Immature natural killer cell (primary cell): ENCODE measurements around the gene UBALD1. TPM values are rescaled to one million over a fixed set of nuclear protein-coding genes. Genes with fewer than 3 reads are reported as not detected.

Experiments used
- DNase-seq, 3 donors: peaks; one replicate each; pipeline ENCODE4 v3.0.0; 2022; ENCODE audit warnings: mixed read lengths in 1 of 3
- H3K27ac Mint-ChIP-seq, 6 donors: one replicate each; pipeline ENCODE4 v1.8.0; 2020; ENCODE audit warnings: mixed read lengths in 6 of 6, mild to moderate bottlenecking in 5 of 6, inconsistent platforms in 4 of 6, moderate library complexity in 3 of 6
- H3K27me3 Mint-ChIP-seq, 3 donors: one replicate each; pipeline ENCODE4 v1.8.0; 2020 to 2021; ENCODE audit warnings: low read depth in 3 of 3, mild to moderate bottlenecking in 3 of 3, mixed read lengths in 3 of 3, moderate library complexity in 3 of 3, inconsistent platforms in 1 of 3
- H3K36me3 Mint-ChIP-seq, 3 donors: one replicate each; pipeline ENCODE4 v1.8.0; 2020; ENCODE audit warnings: mixed read lengths in 3 of 3, inconsistent platforms in 2 of 3, mild to moderate bottlenecking in 2 of 3
- H3K4me1 Mint-ChIP-seq, 2 donors: one replicate each; pipeline ENCODE4 v1.8.0; 2020; ENCODE audit warnings: inconsistent platforms in 2 of 2, mild to moderate bottlenecking in 2 of 2, mixed read lengths in 2 of 2, moderate library complexity in 1 of 2
- H3K4me3 Mint-ChIP-seq, 5 donors: one replicate each; pipeline ENCODE4 v1.8.0; 2020; ENCODE audit warnings: mild to moderate bottlenecking in 5 of 5, mixed read lengths in 5 of 5, inconsistent platforms in 3 of 5, moderate library complexity in 3 of 5
- H3K9me3 Mint-ChIP-seq, 6 donors: one replicate each; pipeline ENCODE4 v1.8.0; 2020; ENCODE audit warnings: mild to moderate bottlenecking in 6 of 6, mixed read lengths in 6 of 6, inconsistent platforms in 4 of 6, moderate library complexity in 3 of 6
- polyA plus RNA-seq, 3 donors: library from polyadenylated mRNA; unstranded; fragments of 300-500 nt; fragmentation: Illumina TruSeq; gene quantifications; one replicate each; pipeline ENCODE4 v1.2.3, GENCODE V29; 2021

The UBALD1 gene
- polyA plus RNA-seq, 3 donors from 2014 or later, result 2.3 to 11.8 (median 6.5) TPM

DNA sequence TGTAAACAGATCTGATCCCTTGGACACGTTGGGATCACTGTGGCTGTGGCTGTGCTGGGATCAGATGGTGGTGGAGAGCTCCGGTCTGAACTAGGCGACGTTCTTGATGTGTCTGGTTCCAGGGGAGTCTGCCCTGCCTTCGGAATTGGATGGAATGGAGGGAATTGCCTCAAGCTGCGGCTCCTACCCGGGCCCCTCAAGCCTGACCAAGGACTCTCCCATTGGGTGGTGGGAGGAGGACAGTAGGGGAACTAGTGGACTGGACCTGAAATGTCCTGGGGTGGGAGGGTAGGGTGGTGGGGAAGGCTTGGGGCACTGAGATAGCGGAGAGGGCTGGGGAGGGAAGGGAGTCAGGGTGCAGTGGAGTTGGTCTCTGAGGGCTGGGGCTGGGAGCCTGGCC is 3.2 kb upstream of the UBALD1 start:
- H3K27me3 Mint-ChIP-seq, result peaks cover 0 to 5% (median 4%) of the 10 kb centered on the region in 3 donors
- H3K27ac Mint-ChIP-seq, result peak overlapping the region in 5 of 6 donors; percentile 40 to 95 (median 45)
- DNase-seq, result no peak
- no peaks in the 10 kb centered on the region for H3K36me3 Mint-ChIP-seq
- H3K9me3 Mint-ChIP-seq, result no peaks in the 10 kb centered on the region
- H3K4me1 Mint-ChIP-seq, result peaks cover 13 to 32% of the 10 kb centered on the region in 2 donors
- peak overlapping the region in 4 of 5 donors; percentile 12 to 56 (median 26) for H3K4me3 Mint-ChIP-seq

- H3K36me3 Mint-ChIP-seq, result no peaks in the 10 kb centered on the region
- H3K27me3 Mint-ChIP-seq, result peaks cover 0 to 5% (median 4%) of the 10 kb centered on the region in 3 donors
- H3K9me3 Mint-ChIP-seq, result no peaks in the 10 kb centered on the region
- peak overlapping the region; percentile 90 to 96 (median 93) for H3K4me3 Mint-ChIP-seq
- peaks cover 13 to 36% of the 10 kb centered on the region in 2 donors for H3K4me1 Mint-ChIP-seq
- peak; percentile 98 to 99 (median 98) for DNase-seq
- peak overlapping the region; percentile 95 to 100 (median 98) for H3K27ac Mint-ChIP-seq
These were observed 1.5 kb upstream of the UBALD1 start for GRCh38 chr16:4616047-4616811.

DNA sequence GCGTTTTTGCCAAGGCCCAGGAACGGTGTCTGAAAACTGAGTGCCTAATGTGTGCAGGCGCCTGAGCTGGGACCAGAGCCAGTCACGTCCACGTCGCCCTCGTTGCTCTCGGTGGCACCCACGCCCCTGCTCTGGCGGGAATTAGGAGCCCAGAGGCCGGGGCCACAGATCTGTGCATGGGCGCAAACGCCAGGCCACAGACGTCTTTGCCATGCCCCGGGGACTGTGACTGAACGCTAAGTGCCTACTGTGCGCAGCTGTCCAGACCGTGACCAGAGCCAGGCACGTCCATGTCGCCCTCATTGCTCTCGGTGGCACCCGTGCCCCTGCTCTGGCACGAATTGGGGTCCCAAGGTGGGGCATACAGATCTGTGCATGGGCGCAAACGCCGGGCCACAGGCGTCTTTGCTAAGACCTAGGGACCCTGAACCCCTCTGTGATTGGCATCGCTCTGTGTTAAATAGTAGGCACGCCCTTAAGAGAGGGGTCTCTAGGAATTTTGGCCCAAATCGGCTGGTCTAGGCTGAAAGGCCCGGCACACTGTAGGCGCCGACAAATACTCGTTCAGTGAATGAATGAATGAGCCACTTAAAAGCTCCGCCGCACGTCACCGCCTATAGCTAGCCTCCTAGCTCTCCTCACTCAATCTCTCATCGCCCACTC is 827 bp upstream of the UBALD1 start:
- Mint-ChIP-seq H3K9me3 (no peaks in the 10 kb centered on the region), H3K4me1 (peaks cover 13 to 36% of the 10 kb centered on the region in 2 donors), H3K36me3 (no peaks in the 10 kb centered on the region), H3K27ac (peak overlapping the region; percentile 84 to 98 (median 94)), H3K4me3 (peak overlapping the region; percentile 86 to 94 (median 90)), H3K27me3 (peaks cover 0 to 5% (median 2%) of the 10 kb centered on the region in 3 donors)
- DNase-seq, result no peak

DNA sequence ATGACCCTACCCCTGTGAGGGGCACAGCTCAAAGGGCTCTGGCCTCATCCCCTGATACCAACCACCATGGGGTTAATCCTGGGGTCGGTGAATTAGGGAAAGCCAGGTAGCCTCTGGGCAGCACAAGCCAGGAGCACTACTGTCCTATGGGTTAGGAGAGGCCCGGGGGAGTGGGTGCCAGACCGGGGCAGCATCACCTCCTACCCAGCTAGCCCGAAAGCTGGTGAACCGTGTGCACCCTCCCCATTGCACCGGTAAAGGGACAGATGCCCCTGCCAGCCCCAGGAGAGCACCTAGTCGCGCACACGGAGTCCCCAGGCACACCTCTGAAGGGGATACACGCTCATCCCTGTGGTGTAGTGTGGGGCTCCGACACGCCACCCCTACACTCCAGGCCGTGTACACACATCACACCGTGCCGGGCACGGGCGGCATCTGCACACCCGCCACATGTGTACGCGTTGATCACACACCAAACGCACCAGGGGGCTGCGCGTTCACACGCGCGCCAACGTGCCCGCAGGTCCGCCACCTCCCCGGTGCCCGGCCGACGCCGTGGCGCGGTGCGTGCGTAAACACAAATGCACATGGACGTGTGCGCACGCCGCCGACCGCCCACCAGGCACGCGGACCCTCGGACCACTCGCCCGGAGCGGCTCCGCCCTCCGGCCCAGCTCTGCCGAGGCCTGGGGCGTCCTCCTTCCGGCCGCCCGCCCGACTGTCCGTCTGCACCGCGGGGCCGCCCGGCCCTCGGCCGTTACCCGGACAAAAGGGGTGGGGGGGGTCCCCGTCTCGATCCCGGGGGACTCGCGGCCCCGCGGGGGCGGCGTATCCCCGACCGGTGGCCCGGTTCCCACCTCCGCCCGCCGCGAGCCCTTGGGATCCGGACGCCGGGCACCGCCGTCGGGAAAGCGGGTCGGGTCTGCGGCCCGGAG is 785 bp downstream of the UBALD1 start:
- peaks cover 13 to 36% of the 10 kb centered on the region in 2 donors for H3K4me1 Mint-ChIP-seq
- no peaks in the 10 kb centered on the region for H3K36me3 Mint-ChIP-seq
- H3K4me3 Mint-ChIP-seq, result peak overlapping the region; percentile 74 to 85 (median 78)
- H3K27ac Mint-ChIP-seq, result peak overlapping the region in 3 of 6 donors; percentile 17 to 64 (median 50)
- no peaks in the 10 kb centered on the region for H3K9me3 Mint-ChIP-seq
- DNase-seq, result peak; percentile 21 to 38 (median 22)
- H3K27me3 Mint-ChIP-seq, result peaks cover 0 to 5% (median 2%) of the 10 kb centered on the region in 3 donors

DNA sequence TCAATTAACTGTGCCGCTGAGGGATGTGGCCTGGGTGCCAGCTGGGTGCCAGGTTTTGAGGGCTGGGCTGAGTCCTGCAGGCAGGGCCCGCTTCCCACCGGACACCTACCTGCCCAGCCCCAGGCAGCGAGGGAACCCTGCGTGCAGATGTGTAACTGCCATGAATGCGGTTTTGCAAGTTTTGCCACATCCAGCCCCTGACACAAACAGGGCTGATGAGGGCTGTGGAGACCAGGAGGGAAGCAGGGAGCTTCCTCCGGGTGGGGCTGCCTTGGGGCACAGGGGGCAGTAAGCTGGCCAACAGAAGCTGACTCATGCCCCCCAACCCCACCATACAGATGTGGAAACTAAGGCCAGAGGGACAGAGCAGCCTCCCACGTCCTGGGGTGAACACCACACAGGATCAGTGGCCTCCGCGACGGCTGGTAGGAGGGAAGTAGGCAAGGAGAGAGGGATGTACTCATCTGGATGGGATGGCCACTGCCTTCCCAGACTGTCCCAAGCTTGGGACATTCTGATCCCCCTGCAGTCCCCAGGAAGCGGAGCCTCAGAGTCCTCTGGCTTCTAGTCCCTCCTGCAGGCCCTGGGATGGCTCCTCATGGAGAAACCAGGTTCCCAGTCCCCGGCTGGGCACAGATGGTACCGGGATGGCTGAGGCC is 1.6 kb downstream of the UBALD1 start:
- no peak overlapping the region for H3K27ac Mint-ChIP-seq

GRCh38 chr16:4612474-4612931 is 2.2 kb downstream of the UBALD1 start:
- Mint-ChIP-seq H3K36me3 (no peaks in the 10 kb centered on the region), H3K9me3 (no peaks in the 10 kb centered on the region), H3K27ac (no peak overlapping the region), H3K27me3 (peaks cover 0 to 5% (median 2%) of the 10 kb centered on the region in 3 donors), H3K4me1 (peaks cover 13 to 34% of the 10 kb centered on the region in 2 donors), H3K4me3 (peak overlapping the region in 1 of 5 donors; percentile 85)
- no peak for DNase-seq

More for the DNA sequence above, 1.6 kb downstream of the UBALD1 start:
- Mint-ChIP-seq H3K27me3 (peaks cover 0 to 5% (median 2%) of the 10 kb centered on the region in 3 donors), H3K9me3 (no peaks in the 10 kb centered on the region), H3K4me1 (peaks cover 13 to 36% of the 10 kb centered on the region in 2 donors), H3K36me3 (no peaks in the 10 kb centered on the region), H3K4me3 (peak overlapping the region; percentile 74 to 85 (median 78))
- DNase-seq, result no peak

DNA sequence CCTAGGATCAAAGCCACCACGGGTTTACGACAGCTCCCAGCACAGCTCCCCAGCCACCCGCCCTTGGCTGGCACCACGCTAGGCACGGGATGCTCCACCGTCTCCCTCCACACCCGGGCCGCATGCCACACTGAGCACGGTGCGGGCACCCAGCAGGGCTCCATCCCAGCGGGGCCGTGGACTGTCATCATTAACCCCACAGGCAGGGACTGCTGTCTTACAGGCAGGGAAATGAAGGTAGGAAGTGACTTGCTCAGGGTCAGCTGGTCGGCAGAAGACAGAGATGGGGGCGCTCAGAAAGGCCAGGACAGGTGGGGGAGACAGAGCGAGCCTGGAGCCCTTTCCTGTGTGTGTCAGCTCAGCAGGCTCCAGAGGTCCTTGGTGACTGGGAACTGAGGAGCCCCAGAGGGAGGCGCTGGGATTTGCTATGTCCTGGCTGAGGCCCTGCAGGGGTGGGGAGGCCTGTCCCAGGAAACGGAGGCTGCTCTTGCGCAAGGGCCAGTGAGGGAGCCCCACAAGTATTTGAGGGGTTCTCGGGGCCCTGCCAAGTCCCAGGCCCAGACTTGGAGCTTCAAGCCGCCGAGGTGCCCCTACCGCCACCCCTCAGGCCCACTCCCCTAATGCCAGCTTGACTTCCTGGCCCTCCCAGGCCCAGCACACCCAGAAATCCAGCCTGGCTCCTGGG is 3.2 kb downstream of the UBALD1 start:
- Mint-ChIP-seq H3K4me1 (peaks cover 10 to 29% of the 10 kb centered on the region in 2 donors), H3K27ac (no peak overlapping the region)
- DNase-seq, result no peak

GRCh38 chr16:4610011-4611005 is 4.4 kb downstream of the UBALD1 start:
- peaks cover 0 to 18% of the 10 kb centered on the region in 2 donors for H3K4me1 Mint-ChIP-seq
- no peak for DNase-seq
- H3K4me3 Mint-ChIP-seq, result no peak overlapping the region
- H3K27me3 Mint-ChIP-seq, result no peaks in the 10 kb centered on the region
- H3K9me3 Mint-ChIP-seq, result no peaks in the 10 kb centered on the region
- H3K27ac Mint-ChIP-seq, result no peak overlapping the region
- no peaks in the 10 kb centered on the region for H3K36me3 Mint-ChIP-seq

More for the DNA sequence above, 3.2 kb downstream of the UBALD1 start:
- no peaks in the 10 kb centered on the region for H3K36me3 Mint-ChIP-seq
- H3K27me3 Mint-ChIP-seq, result peaks cover 0 to 4% (median 2%) of the 10 kb centered on the region in 3 donors
- H3K9me3 Mint-ChIP-seq, result no peaks in the 10 kb centered on the region
- H3K4me3 Mint-ChIP-seq, result peak overlapping the region in 1 of 5 donors; percentile 2

DNA sequence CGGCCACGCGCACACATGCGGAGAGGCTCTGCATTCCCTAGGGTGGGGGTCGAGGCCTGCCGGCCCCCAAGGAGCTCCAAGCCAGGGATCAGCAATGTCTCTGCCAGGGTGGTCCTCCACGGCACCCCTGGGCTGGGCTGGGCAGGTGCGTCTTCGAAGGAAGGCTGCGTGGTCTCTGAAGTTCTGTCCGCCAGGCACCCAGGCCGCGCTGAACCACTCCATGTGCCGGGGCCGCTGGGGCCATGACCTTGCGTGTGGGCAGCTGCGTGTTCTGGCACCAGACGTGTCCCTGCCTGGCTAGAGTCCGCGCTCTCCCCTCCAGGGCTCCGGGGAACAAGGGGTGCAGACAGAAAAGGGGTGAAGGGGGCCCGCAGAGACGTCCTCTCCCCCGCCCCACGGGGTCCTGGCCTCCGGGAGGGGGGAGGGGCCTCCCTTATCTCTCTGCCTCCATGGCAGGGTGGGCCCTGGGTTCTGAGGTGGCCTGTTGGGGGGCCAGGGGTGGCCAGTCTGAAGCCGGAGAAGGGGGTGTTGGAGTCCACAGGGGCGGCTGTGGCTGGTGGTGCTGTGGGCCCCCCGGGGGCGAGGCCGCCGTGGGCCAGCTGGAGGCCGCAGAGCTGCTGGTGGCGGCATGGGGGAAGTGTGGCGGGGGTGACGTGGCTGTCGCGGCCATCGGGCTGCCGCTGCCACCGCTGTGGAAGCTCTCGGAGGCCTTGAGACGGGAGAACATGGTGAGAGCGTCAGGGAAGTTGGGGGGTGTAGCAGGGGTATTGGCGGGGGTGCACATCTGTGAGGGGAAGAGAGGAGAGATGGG is 5.3 kb downstream of the UBALD1 start:
- H3K27me3 Mint-ChIP-seq, result no peaks in the 10 kb centered on the region

GRCh38 chr16:4608704-4608980 is 6.0 kb downstream of the UBALD1 start:
- Mint-ChIP-seq H3K4me3 (no peak overlapping the region), H3K36me3 (no peaks in the 10 kb centered on the region), H3K27me3 (peaks cover 0 to 2% (median 0%) of the 10 kb centered on the region in 3 donors), H3K27ac (no peak overlapping the region), H3K4me1 (peaks cover 0 to 12% of the 10 kb centered on the region in 2 donors), H3K9me3 (no peaks in the 10 kb centered on the region)
- no peak for DNase-seq

More for the DNA sequence above, 5.3 kb downstream of the UBALD1 start:
- Mint-ChIP-seq H3K4me1 (peaks cover 0 to 15% of the 10 kb centered on the region in 2 donors), H3K4me3 (no peak overlapping the region), H3K9me3 (no peaks in the 10 kb centered on the region), H3K27ac (no peak overlapping the region), H3K36me3 (no peaks in the 10 kb centered on the region)
- DNase-seq, result no peak
